Testis (tissue), 2 donors: Measurements from ENCODE around the gene PEX5.

ENCODE experiments used
- POLR2A ChIP-seq: fragments of 450-650 bp; IDR thresholded peaks from one replicate; pipeline ENCODE4 v1.6.1; 2017; ENCODE audit warnings: antibody characterized with exemption, mild to moderate bottlenecking, moderate library complexity
- TF ChIP-seq, protein P1 (sequence below), 3 experiments: fragments of 450-650 bp in 2 of 3; fragments of 200-600 bp in 1 of 3; sonication (generic) in 1 of 3; IDR thresholded peaks; one replicate each; pipeline ENCODE4 v1.5.1; 2016 to 2019; ENCODE audit warnings: antibody characterized with exemption in 3 of 3, mild to moderate bottlenecking in 2 of 3, moderate library complexity in 1 of 3

DNA sequence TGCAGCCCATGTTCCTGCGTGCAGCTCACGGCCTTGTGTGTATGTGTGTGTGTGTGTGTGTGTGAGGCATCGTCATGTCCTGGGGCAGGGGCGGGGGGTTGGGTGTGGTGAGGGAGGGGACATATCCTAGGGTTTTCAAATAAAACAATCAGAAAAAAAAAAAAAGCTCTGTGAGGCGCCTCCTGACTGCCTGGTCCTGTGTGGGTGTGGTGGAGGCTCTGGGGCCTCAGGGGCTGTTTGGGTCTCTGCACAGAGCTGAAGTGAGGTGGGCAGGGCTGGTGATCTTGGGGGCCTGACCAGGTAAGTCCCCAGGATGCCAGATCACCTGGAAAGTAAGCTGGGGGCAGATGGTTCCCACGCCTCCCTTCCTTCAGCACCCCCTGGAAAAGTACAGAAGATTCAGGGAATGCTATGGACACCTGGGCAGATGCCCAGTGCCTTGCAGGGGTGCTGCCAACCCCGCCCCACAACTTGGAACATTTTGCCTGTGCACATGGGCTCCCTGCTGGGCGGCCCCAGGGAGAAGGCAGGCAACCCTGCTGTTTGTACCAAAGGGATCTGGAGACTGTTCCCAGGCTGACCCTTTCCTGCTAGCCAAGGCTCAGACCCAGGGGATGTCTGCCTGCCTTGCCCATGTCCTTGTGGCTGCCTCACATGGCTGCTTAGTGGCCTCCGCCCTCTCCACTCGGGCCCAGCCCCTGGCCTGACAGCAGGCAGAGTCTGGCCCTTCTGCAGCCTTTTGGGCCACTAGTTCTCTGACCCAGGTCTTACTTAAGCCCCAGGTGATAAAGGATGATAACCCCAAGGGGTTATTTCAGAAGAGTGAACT, 30.5 kb upstream of the PEX5 start:
- TF ChIP-seq POLR2A, result no peak
- TF ChIP-seq, protein P1, sequence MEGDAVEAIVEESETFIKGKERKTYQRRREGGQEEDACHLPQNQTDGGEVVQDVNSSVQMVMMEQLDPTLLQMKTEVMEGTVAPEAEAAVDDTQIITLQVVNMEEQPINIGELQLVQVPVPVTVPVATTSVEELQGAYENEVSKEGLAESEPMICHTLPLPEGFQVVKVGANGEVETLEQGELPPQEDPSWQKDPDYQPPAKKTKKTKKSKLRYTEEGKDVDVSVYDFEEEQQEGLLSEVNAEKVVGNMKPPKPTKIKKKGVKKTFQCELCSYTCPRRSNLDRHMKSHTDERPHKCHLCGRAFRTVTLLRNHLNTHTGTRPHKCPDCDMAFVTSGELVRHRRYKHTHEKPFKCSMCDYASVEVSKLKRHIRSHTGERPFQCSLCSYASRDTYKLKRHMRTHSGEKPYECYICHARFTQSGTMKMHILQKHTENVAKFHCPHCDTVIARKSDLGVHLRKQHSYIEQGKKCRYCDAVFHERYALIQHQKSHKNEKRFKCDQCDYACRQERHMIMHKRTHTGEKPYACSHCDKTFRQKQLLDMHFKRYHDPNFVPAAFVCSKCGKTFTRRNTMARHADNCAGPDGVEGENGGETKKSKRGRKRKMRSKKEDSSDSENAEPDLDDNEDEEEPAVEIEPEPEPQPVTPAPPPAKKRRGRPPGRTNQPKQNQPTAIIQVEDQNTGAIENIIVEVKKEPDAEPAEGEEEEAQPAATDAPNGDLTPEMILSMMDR (IDR thresholded peaks at IDR 0.05), result no peak
